ENCODE results near the gene BEND7.

Gene BEND7

DNA sequence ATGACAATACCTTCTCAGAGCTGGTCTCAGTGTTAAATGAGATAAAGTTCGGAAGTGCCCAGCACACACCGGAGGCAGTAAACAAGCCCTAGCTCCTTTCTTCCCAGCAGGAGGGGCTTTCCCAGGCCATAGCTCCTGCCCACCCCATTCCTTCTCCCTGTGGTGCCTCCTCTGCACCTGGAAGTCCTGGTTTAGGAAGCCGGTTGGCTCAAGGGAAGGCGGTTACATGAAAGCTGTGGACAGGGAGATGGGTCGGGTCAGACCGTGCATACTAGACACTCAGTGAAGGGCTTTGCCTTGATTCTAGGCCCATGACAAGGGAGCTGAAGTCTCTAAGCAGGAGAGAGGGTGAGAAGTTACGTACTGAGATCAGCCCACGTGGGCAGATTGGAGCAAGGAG, 8.6 kb downstream of the BEND7 start:
- no peak for DNase-seq

DNA sequence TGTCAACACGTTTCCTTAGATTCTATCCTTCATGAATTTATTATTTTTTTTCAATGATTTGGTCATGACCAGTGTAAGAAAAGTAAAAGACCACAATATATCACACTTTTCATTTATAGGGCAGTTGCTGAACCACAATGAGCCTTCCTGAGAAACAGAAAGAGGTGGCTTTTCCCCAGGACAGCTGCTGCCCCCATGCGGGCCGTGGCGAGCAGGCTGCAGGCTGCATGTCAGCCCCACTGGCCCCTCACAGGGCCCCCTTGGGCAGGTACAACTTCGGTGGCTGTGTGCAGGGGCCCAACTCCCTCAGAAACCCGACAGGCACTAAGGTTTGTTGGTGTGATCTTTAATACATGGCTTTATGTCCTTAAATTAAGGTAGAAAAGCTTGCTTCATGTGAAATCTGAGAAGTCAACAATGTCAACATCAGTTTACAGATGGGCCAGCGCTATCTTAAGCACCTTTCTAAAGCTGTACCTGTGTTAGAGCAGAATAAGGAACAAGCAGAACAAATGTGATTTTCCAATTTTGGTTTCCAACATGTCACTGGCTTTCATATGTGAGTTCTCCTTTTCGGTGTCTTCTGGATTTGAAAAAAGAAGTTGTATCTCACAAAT, 10.6 kb downstream of the BEND7 start:
- no peak for DNase-seq

DNA sequence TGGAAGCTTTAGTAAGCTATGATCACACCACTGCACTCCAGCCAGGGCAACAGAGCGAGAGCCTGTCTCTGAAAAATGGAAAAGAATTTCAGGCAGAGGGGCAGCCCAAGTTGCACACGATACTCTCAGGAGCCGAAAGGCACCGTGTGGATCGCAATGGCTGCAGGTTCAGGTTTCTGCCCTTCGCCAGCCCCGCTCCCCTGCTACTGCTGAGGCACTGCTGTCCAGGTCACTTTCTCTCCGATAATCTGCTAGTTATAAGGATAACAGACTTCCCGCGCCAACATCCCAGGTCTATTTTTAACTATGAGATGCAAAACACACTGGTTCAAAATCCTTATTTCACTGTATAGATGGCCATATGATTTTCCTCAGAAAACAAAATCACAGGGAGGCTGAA, 11.1 kb downstream of the BEND7 start:
- DNase-seq: no peak

DNA sequence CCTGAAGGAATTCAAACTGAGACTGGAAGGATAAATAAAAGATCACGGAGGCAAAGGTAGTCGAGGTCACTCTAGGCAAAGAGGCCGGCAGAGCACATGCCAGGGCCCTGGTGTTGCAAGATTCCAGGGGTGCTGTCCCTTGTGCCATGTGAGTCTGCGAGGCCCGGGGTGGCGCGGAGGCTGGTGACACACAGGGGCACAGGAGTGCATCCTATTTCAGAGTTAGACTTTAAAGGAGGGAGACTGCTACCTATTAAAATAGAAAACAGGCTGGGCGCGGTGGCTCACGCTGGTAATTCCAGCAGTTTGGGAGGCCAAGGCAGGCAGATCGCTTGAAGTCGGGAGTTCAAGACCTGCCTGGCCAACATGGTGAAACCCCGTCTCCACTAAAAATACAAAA, 12.6 kb downstream of the BEND7 start:
- DNase-seq: no peak

DNA sequence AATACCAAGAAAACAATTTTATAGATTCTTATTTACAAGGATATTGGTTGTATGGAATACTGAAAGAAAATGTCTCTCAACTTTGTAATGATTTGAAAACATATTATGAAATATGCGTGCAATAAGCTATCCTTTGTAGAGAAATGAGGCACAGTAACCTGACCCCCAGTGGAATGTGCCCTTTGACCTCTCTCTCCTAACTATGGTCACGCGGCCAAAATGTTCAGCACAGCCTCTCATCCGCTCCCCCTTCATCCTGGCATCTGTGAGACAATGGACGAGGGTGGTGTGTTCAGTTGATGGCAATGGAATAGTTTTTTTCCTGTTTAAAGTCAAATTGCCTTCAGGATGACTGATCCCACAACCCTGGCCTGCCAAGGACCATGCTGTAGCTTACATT, 13.3 kb downstream of the BEND7 start:
- DNase-seq: no peak

DNA sequence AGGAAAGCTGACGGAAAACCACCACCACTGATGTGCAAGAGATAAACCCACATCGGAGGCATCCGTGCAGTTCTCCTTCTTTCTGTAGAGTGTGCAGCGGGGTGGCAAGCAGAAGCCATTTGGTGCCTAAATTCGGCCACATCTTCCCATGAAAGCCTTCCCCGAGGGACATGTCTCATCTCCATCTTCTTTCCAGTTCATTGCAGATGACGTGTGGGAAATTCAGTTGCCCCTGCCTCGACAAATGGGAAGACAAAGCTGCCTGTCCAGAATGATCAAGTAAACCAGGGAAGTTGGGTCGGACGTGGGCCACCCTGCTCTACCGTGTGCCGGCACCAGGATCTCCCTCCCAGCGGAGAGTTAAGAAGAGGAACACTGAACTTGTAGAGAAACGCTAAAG, 14.5 kb downstream of the BEND7 start:
- DNase-seq: no peak

DNA sequence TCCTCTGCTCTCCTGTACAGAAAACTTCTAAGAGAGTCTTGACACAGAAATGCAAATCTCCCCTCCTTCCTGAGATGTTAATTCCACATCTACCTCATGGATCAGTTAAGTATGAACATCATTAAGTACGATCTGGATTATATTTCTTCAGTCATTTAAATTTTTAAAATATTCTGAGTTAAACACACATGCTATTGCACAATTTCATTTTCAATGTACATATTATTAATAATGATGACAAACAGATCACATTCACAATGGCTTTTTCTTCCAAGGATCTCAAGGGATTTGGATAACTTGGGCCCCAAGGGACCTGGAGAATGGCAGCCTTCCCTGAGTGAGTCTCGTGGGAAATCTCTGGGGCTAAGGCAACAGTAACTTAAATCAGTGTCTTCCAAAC, 16.2 kb downstream of the BEND7 start:
- DNase-seq: no peak

GRCh38 chr10:13511409-13511808, 17.4 kb downstream of the BEND7 start:
- no peak for DNase-seq

DNA sequence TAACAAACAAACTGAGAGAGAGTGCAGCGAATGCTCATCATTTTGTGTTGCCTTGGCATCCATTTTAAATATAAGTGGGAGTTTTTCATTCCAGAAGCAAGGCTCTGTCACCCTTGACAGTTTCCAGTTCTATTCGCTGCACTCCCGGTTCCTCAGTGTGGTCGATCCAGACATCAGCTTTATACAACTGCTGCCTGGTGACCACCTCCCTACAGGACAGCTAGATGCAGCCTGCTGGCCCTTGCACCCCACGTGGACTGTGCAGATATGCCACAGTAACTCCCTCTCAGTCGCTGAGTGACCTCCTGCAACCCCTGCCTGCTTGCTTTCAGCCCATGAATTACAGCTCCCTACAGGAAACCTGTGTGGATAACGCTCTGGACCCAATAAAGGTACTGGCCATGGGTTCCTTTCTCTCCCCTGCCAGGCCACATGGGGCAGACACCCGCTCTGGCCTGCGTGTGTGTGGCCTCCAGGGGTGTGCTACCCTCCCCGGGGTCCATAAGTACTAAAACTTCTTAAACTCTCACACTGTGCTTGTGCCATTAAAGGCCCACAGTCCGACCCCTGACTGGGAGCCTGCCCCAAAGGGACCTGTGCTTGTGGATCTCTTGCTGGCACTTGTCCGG, 23.6 kb downstream of the BEND7 start:
- DNase-seq: no peak

DNA sequence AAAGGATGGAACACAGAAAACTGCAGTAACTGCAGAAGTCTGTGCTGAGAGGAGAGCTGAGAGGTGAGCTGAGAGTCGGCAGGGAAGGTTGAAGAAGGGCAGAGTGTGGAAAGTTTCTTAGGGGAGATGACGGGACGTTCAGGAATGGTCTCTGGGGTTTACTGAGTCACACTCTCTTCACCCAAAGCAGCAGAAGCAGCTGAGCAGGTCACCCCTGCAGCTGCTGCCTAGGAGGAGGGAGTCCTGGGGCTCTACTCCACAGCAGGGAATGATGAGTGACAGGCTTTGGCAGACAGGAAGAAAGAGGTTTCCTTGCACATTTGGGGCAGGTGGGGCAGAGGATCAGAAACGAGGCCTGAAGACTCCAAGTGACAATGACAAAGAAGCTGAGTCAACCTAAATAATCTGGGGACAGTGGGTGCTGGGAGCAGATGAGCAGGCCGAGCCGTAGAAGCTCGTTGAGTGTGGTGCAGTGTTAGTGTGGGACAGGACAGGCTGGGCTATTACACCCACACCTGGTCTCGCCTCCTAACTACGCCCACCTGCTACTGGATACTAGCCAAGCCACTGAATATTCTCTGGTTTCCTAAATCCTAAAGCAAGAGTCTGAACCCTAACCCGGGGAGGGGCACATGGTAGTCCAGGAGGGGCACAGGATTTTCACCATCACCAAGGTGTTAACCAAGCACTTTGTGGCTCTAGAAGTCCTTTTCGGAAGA, 24.9 kb downstream of the BEND7 start:
- DNase-seq: no peak

DNA sequence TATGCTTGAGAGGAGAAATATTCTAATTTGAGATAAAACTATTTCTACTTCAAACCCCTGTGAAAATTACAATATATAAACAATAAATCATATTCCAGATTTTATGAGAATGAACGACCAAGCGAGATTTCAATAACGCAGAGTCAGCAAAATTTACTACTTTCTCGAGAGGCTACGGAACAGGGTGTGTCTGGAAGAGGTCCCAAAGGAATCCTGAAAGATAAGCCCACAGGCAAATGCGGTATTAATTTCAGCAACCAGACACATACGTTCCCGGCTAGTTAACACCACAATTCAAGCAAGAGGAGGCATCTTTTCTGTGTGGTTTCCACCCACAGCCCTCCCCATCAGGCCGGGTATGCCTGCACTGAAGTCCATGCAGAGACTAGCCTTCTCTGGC, 26.4 kb downstream of the BEND7 start:
- no peak for DNase-seq

GRCh38 chr10:13500201-13500600, 28.6 kb downstream of the BEND7 start:
- DNase-seq: no peak

GRCh38 chr10:13499150-13499549, 29.7 kb downstream of the BEND7 start:
- no peak for DNase-seq

DNA sequence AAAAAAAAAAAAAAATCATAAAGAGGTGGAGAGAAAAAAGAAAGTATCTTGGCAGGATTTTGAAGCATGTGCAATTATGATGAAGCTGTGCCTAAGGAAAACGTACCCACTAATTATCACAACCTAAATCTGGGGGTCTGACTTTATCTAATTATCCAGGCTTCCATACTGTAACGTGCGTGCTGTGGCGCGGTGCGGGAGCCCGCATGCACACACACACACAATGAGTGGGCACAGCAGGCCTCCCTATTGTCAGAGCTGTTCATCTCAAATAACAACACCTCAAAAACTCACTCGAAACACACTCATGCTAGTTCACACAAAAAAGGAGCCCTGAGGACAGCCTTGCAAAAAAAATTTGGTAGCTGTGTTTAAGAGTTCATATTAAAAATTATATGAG, 31.9 kb downstream of the BEND7 start:
- no peak for DNase-seq

DNA sequence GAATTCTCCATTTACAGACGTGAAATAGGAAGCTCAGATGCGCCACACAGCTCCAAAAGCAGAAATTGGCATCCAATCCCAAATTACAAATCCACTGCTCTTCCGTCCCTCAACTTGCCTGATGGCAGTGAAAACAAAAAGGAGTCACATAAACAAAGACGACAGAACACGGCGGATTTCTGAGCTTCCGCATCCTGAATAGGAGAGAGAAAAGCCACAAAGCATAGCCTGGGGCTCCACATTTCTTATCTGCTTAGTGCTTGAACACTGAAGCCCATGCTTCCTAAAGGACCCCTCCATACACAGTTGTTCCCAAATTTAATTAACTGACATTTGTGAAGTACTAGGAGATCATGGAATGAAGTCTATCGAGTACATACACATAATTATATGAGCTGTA, 32.6 kb downstream of the BEND7 start:
- DNase-seq: no peak

GRCh38 chr10:13492493-13493180, 36.2 kb downstream of the BEND7 start:
- no peak for DNase-seq

DNA sequence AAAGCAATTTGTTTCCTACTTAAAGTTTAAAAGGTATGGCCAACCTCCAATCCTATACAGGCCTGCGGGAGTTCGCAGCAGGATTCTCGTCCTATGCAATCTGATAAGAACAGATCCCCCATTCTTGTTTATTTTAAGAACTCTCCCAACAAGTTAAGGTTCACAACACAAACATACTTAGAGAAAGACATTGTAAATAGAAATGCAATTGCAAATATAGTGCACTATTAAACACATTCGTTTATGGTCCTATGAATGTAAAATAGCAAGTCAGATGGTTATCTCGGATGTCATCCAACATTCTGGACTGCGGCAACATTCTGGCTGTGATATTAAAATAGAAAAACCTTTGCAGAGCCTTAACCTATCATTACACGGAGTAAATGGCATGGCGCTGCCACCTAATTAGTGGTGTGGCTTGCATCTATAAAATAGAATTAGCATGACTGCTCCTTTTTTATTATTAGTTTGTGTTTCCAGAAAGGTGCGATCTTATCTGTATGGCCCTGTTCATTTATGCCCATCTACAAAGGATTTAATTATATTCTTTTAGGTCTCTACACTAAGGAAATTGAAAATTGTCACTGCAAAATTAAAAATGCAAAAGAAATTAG, 37.0 kb downstream of the BEND7 start:
- DNase-seq: no peak

DNA sequence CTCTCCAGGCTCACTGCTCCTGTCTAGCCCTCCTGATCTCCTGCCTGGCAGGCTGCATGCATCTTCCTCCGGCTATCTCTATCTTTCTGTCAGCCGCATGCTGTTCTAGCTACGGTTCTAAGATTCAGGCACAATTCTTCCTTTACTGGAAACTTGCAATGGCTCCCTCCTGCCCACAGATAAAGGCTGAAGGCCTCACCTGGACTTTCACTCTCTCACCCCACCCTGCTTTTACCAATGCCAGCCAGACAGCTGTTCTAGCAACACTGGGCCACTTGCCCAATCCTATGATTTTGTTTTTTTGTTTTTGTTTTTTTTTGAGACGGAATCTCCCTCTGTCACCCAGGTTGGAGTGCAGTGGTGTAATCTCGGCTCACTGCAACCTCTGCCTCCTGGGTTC, 38.3 kb downstream of the BEND7 start:
- DNase-seq: no peak

DNA sequence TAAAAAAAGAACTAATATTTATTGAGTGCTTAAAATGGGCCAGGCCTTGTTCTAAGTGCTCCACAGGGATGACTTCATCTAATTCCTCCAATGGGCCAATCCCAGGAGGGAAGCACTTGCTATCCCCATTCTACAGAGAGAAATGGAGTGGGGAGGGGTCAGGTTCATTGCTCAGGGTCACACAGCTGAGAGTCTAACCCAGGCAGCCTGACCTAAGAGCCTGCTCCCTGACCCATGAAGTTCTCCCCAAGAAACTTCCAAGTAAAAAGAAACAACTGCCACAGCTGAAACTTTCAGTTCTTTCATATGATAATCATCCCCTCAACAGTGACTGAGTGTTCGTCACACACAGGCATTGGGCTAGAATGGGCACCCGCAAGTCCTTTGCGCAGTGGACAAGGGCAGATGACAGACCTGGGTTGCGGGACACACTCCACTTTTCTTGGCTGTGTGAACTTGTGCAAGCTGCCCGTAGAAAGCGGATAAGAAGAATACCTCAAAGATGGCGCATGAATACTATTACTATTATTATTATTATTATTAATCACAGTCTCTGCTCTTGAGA, 39.7 kb downstream of the BEND7 start:
- DNase-seq: no peak

DNA sequence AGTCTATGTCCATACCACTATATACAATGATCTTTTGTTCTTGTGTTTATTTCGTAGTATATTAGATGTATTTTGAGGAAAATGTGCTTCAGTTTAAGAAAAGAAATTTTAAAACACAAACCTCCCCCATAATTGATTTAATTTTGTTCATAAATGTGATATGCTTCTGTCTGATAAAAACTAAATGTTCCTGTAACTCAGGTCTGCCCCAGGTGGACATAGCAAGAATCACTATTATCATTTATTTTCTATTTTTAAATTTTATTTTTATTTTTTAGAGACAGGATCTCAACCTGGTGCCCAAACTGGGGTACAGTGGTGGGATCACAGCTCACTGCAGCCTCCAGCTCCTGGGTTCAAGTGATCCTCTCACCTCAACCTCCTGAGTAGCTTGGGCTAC, 43.2 kb downstream of the BEND7 start:
- no peak for DNase-seq

DNA sequence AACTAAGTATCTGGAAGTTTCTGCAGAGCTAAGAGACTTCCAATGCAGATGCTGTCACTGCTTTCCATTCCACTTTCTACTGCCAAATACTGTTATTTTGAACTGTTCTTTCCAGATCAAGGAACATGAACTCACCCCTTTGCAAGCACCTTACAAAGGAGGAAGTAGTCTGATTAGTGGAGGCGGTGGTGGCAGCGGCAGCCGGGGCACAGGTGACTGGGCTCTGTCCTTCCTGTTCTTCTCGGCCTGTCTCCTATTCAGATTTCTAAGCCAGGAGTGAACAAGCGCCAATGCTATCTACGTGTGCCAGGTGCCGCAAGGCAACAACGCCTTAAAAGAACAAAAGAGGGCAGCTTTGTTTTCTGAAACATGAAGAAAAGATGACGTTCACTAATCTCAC, 44.9 kb downstream of the BEND7 start:
- no peak for DNase-seq

DNA sequence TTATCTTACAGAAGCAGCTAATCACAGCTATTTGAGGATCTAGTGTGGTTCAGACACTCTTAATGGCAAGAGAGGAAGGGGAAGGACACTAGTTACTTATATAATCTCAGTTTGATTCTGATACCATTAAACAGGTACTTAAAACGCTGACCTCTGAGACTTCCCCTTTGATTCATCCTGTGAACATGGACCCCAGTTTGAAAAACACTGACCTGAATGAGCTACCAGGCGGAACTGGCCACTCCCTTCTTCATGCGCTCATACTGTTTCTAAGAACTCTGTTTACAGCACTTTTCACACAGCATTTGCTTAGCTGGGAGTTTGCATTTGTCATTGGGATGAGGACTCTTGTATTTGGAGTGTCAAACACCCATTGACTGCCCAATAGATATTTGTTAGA, 45.7 kb downstream of the BEND7 start:
- no peak for DNase-seq

GRCh38 chr10:13481690-13482089, 47.1 kb downstream of the BEND7 start:
- DNase-seq: no peak
